Stimulated activated CD4-positive, alpha-beta T cell treated with anti-CD3 and anti-CD28 coated beads, Interleukin-15, amount 100 ng/mL, for 24 hours (primary cell): ENCODE data around the gene KCTD2.

Experiments used
- DNase-seq: peaks from one replicate; pipeline ENCODE4 v3.0.0-alpha.2; 2020

Gene KCTD2

DNA sequence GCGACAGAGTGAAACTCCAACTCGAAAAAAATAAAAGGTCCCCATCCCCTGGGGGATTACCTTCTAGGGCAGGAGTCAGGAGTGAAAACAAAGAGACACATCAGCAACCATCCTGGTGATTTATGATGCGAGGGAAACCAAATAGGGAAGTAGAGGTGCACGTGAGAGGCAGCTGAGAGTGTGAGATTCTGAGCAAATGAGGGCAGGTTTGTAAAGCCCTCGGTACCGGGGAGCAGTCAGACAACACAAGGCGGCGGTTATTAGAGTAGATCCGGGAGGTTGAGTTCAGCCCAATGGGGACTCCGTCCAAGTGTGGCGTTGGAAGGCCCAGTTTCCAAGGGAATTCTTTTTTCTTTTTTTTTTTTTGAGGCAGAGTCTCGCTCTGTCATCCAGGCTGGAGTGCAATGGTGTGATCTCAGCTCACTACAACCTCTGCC lies 55.4 kb downstream of the KCTD2 start:
- DNase-seq, result no peak

DNA sequence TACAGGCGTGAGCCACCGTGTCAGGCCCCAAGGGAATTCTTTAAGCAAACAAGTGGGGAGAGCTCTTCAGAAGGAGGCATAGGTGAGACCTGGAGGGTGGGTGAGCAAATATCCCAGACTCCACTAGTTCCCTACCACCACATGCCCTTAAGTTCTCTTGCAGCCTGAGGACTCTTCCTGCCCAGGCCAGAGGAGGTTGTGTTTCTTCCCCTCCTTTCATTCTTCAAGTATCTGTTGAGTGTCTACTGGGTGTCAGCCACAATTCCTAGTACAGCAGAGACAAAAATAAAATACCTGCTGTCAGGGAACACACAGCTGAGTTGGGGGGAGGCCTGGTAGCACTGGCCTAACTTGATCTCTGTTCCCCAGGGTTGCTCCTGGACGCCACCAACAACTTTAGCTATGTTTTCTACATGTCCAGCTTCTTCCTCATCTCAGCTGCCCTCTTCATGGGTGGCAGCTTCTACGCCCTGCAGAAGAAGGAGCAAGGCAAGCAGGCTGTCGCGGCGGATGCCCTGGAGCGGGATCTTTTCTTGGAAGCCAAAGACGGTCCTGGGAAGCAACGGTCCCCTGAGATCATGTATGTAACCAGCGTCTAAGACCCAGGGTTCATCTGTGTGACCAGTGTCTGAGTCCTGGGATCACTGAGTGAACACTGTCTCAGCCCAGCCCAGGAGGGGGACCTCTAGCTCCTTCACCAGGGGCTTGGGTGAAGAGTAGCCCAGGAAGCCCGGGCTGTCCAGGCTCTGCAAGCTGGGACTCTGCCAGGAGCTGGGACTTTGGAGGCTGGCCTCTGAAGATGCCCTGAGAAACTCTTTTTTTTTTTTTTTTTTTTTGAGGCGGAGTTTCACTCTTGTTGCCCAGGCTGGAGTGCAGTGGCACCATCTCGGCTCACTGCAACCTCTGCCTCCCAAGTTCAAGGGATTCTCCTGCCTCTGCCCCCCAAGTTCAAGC lies 56.9 kb downstream of the KCTD2 start:
- no peak for DNase-seq

DNA sequence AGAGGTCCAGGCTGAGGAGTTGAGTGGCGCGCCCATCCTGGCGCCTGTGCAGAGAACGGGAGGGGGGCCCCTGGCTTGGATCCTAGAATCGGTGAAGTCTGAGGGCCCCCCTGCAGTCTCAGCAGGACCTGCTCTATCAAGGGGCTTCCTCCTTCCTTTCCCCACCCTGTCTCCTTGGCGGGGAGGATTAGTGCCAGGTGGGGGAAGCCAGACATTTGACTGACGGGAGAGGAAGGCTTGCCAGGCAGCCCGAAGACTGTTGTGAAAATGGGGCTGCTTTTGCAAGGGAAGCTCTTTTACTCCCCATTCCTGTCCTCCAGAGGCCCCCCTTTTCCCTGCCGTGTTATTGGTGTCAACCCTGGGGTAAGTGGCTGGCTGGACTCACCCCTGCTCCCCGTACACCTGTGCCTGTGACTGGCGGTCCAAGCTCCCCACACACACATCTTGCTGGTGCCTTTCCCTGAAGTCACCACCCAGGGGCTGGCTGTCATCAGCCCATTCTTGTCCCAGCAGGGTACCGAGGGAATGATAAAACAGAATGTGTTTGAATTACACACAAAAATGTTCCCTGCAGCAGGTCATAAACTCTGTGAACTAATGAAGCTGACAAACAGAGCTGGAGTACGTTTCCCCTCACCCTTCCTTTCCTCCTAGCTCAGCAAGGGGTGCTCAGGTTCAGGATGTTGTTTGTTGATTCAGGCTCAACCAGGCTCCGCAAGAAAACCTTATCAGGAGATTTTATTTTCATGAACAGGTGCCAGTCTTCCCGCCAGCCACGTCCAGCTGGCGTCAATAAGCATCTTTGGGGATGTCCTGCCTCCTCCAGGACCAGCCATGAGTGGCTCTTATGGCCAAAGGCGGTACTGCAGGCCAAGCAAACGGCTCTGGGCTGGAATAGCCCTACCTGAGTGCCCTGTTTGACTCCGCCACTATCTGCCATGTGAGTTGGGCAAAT lies 58.4 kb downstream of the KCTD2 start:
- peak; percentile 50 for DNase-seq

DNA sequence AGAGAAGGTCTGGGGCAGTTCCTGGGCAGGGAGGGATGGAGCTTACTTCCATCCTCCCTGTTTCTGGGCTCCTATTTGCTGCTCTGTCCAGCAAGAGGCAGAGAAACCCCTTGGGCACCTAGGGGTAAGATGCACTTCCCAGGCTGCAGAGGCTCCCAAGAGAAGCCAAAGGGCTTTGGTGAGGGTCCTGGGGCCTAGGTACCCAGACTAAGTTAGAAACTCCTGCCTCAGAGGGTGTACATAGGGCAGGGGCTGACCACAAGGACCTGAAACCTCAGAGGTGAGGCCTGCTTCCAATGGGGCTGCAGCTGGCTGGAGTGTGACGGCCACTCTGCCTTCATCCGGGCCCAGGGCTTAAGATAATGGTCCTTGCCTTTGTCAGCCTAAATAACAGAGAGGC lies 61.2 kb downstream of the KCTD2 start:
- DNase-seq, result no peak

DNA sequence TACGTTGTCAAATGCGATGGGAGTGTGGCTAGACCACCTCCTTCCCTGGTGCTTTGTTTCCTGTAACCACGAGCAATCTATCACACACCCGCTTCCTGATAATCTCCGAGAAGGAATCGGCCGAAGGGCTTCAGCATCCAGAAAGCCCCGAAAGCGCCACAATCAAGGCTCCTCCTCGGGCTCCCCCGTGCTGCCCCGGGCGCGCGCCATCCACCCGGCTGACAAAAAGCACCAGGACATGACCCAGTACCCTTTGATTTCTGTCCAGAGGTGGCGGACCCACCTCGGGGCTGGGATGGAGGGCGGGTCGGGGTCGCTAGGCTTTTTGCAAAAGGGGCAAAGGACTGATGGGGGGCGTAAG lies 62.0 kb downstream of the KCTD2 start:
- DNase-seq, result no peak

DNA sequence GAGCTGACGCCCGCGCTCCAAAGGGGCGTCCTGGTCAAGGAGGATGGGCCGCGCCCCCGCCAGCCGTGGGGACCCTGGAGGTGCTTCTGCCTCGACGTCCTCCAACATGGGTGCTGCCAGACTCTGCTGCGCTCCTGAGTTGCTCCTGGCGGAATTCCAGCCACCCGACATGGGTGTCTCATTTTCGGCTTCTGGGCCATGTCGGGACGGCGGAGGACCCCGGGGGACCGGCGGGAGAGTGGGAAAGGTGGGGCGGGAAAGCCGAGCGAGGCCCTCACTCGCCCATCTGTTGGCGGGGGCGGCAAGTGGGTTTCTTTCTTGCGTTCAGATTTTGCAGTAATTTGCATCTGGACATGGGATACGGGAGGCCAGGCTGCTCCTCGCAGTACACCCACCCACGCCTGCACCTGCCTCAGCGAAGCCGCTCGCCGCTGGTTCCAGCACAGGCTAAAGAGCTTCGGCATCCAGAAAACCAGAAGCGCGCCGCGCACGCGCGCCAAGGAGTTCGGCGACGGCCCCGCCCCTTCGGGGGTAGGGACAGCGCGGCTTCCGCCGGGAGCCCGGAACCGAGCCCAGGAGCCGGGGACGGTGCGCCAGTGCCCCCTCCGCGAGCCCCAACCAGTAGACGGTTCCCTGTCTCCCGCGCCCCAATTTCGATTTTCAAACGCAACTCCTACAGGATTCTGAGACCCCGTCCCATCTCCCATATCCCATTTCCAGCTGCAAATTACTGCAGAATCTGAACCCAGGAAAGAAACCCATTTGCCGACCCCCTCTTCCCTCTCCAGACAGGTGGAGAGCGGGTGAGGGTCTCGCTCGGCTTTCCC lies 62.6 kb downstream of the KCTD2 start, which contains the start of gene ARMC7:
TSS of gene ARMC7 (plus strand) at position 563 of the 827 bp plus-strand sequence. CDS start 320 bp downstream, outside the sequence.
- DNase-seq, result peak; percentile 96

DNA sequence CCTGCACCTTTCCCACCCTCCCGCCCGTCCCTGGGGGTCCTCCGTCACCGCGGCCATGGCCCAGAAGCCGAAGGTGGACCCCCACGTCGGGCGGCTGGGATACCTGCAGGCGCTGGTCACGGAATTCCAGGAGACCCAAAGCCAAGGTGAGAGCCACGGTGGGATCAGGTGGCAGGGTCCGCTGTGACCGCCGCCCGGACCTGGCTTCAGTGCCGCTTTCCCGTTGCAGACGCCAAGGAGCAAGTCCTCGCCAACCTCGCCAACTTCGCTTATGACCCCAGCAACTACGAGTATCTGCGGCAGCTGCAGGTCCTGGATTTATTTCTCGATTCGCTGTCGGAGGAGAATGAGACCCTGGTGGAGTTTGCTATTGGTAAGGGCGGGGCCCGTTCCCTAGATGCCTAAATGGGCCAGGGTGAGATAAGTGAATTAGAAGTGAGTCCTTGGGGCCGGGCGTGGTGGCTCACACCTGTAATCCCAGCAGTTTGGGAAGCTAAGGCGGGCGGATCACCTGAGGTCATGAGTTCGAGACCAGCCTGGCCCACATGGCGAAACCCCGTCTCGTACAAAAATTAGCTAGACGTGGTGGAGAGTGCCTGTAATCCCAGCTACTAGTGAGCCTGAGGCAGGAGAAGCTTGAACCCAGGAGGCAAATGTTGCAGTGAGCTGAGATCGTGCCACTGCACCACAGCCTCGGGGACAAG lies 63.4 kb downstream of the KCTD2 start:
- DNase-seq, result no peak

DNA sequence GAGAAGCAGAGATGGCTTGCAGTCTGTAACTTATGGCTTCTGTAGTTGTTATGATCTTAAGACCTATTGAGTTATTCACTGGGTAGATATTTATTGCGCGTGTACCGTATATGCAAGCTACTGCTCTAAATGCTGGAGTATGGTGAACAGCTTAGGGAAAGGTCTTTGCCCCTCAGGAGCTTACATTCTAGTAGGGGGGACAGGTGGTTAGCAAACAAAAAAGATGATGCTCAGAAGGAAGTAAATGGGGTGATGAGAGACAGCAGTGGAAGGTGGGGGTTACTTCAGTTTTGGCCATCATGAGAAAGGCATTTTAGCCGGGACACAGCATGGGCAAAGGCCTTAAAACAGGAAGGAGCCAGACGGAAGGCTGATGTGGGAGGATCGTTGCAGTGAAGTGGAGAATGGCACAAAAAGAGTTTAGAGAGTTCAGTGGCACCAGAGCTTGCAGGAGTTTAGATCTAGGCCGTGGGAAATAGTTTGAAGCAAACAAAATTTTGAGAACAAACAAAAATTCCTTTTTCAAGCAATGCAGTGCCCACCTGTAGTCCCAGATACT lies 64.8 kb downstream of the KCTD2 start:
- DNase-seq, result no peak

DNA sequence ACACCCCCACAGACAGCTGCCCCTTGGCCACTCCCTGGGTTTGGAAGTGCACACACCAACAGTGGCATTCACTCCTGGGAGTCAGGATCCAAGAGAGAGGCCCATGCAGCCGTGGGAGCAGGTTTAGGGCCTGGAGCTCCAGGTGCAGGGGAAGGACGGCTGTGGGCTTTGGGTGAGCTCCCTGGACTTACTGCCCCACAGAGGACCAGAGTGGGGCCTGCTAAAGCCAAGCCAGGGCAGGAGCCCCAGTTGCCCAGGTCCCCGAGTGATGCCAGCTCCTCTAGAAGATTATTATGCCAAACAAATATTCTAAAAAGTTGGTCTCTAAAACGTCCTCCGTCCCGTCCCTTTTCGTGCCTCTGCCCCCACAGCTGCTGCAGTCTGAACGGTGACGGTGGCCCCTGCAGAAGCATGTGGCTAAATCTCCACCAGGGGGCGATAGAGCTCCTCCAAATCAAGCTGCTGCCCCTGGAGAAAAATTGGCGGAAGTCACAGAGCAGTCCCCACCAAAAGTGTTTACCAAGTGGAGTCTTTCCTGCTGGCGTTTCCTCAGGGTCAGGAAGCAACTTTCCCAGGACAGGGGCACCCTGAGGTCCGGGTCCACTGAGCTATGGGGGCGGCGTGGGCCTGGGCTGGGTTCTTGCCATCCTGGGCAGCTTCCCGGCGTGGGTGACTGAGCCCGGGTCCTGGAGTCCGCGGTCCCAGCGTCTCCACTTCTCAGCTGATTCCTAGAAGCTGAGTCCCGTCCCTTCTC lies 67.0 kb downstream of the KCTD2 start:
- peak; percentile 93 for DNase-seq

DNA sequence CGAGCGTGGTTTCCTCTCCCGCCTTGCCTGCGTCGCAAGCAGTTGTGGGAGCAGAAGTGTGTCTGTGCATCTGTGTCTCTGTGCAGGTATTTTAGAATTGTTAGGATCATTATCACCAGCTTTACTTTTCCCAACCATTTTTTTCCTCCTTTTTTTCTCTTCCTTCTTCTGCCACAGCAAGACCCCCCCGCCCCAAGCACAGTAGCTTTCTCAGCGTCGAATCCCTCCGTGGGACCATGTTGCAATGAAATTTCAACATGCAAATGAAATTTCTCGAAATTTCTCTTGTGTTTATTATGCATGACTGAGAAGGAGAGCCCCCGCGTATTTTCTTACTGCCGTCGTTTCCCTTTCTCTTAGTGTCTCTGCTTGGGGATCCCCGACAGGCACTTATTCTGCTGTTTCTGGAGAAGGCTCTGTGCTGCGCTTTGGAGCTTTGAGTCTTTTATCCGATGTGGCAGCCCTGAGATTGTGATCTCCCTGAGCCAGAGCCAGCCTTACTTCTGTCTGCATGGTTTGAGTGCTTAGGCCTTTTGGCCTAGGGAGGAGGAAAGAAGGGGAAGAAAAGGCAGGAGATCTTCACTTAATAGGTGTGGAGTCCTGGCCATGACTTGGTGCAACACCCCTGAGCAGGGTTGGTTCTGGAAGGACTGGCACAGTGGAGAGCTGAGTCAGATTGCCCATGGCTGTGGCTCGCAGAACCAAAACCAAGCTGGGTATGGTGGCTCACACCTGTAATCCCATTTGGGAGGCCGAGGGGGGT lies 67.7 kb downstream of the KCTD2 start:
- no peak for DNase-seq
